MCF 10A (cell line): Measurements from ENCODE around the gene TOMM5. TPM values are rescaled to one million over a fixed set of nuclear protein-coding genes. Genes with fewer than 3 reads are reported as not detected.

Experiments
- BruUV-seq: library from RNA; stranded (reverse); fragments of 400-500 nt; replicated peaks from 2 replicates; lab custom pipeline; 2021; lab: Mats Ljungman, UMichigan
- CTCF ChIA-PET: fragments of 300-600 bp; sonication (Branson Sonifier 250); formaldehyde crosslinking; extraction: SDS; loops from one replicate; lab custom pipeline; 2021; ENCODE audit warnings: antibody characterized with exemption, inconsistent platforms; lab: Yijun Ruan, JAX
- POLR2A ChIA-PET: fragments of 300-600, 350-650 bp; sonication (Branson Sonifier 250); formaldehyde crosslinking; extraction: SDS; loops from one replicate; lab custom pipeline; 2020; ENCODE audit warnings: antibody characterized with exemption, inconsistent platforms; lab: Yijun Ruan, JAX
- DNase-seq: peaks from one replicate; pipeline ENCODE4 v3.0.0-alpha.2; 2018; ENCODE audit not compliant: unreplicated experiment
- H3K27ac Mint-ChIP-seq: one replicate; pipeline ENCODE4 v1.8.0; 2022; ENCODE audit warnings: mild to moderate bottlenecking, low read depth, mixed read lengths; ENCODE audit not compliant: unreplicated experiment
- H3K27me3 Mint-ChIP-seq: one replicate; pipeline ENCODE4 v1.8.0; 2022; ENCODE audit warnings: mixed read lengths; ENCODE audit not compliant: insufficient read depth, unreplicated experiment
- H3K36me3 Mint-ChIP-seq: one replicate; pipeline ENCODE4 v1.8.0; 2022; ENCODE audit warnings: mild to moderate bottlenecking, moderate library complexity, mixed read lengths; ENCODE audit not compliant: insufficient read depth, unreplicated experiment
- H3K4me1 Mint-ChIP-seq: one replicate; pipeline ENCODE4 v1.8.0; 2022; ENCODE audit warnings: mixed read lengths; ENCODE audit not compliant: insufficient read depth, unreplicated experiment
- H3K4me3 Mint-ChIP-seq: one replicate; pipeline ENCODE4 v1.8.0; 2022; ENCODE audit warnings: mild to moderate bottlenecking, moderate library complexity, mixed read lengths; ENCODE audit not compliant: unreplicated experiment
- H3K9me3 Mint-ChIP-seq: one replicate; pipeline ENCODE4 v1.8.0; 2022; ENCODE audit warnings: mixed read lengths; ENCODE audit not compliant: unreplicated experiment
- CTCF ChIP-seq: fragments of 200-600 bp; IDR thresholded peaks from one replicate; pipeline ENCODE4 v1.8.0; 2022; ENCODE audit warnings: antibody characterized with exemption, mild to moderate bottlenecking; ENCODE audit not compliant: unreplicated experiment
- intact Hi-C: fragments of 100-400 bp; cut with micrococcal nuclease; formaldehyde crosslinking; loops from 2 replicates; pipeline ENCODE4 v1.14.1; 2022
- total RNA-seq: library from RNA; stranded (reverse); gene quantifications from 2 replicates; pipeline ENCODE4 v1.2.3, GENCODE V29; 2022

Gene TOMM5
- total RNA-seq, 1 experiment from 2014 or later = 151 TPM

- Mint-ChIP-seq H3K36me3 (no peaks in the 10 kb centered on the region), H3K4me3 (no peak overlapping the region), H3K4me1 (no peaks in the 10 kb centered on the region), H3K27me3 (no peaks in the 10 kb centered on the region), H3K27ac (no peak overlapping the region), H3K9me3 (peaks cover 8% of the 10 kb centered on the region)
- ChIA-PET CTCF (interaction anchor here (0.6 to 1.8 kb wide), 3 partner anchors 9 to 88 kb away, joined by 3 to 7 read pairs (median 4); no protein-coding TSS in a partner anchor), POLR2A (interaction anchor here (0.6 kb wide), 1 partner anchor 10 kb away, joined by 3 read pairs; the partner anchor contains the start of gene FBXO10)
- DNase-seq = no peak
- intact Hi-C loops = no loop called here
- TF ChIP-seq CTCF = no peak
- BruUV-seq = no TSS peak
These were observed 26.5 kb downstream of the TOMM5 start for GRCh38 chr9:37565661-37566618.

GRCh38 chr9:37564916-37565315, 27.5 kb downstream of the TOMM5 start:
- DNase-seq = no peak
- H3K36me3 Mint-ChIP-seq = no peaks in the 10 kb centered on the region
- CTCF ChIA-PET = interaction anchor here (1.8 kb wide), 1 partner anchor 10 kb away, joined by 7 read pairs; no protein-coding TSS in a partner anchor
- no peak overlapping the region for H3K4me3 Mint-ChIP-seq
- BruUV-seq = no TSS peak
- H3K4me1 Mint-ChIP-seq = no peaks in the 10 kb centered on the region
- no peak overlapping the region for H3K27ac Mint-ChIP-seq
- no peaks in the 10 kb centered on the region for H3K27me3 Mint-ChIP-seq
- H3K9me3 Mint-ChIP-seq = peaks cover 8% of the 10 kb centered on the region
- POLR2A ChIA-PET = interaction anchor here (0.6 kb wide), 3 partner anchors 11 to 79 kb away, joined by 3 read pairs; partner anchors contain the start of genes FBXO10 and POLR1E
- intact Hi-C loops = no loop called here
- no peak for TF ChIP-seq CTCF

GRCh38 chr9:37563806-37564513, 28.4 kb downstream of the TOMM5 start:
- no peaks in the 10 kb centered on the region for H3K36me3 Mint-ChIP-seq
- DNase-seq = no peak
- H3K4me3 Mint-ChIP-seq = no peak overlapping the region
- no peaks in the 10 kb centered on the region for H3K27me3 Mint-ChIP-seq
- CTCF ChIA-PET = interaction anchor here (0.6 to 0.7 kb wide), 2 partner anchors 52 to 244 kb away, joined by 3 to 4 read pairs; no protein-coding TSS in a partner anchor
- no peak overlapping the region for H3K27ac Mint-ChIP-seq
- H3K9me3 Mint-ChIP-seq = peaks cover 8% of the 10 kb centered on the region
- no peak for TF ChIP-seq CTCF
- BruUV-seq = no TSS peak
- no peaks in the 10 kb centered on the region for H3K4me1 Mint-ChIP-seq
- POLR2A ChIA-PET = interaction anchor here (0.7 kb wide), 1 partner anchor 142 kb away, joined by 5 read pairs; no protein-coding TSS in a partner anchor
- intact Hi-C loops = no loop called here

- Mint-ChIP-seq H3K9me3 (peaks cover 8% of the 10 kb centered on the region), H3K36me3 (no peaks in the 10 kb centered on the region), H3K27ac (no peak overlapping the region), H3K4me3 (no peak overlapping the region), H3K27me3 (no peaks in the 10 kb centered on the region), H3K4me1 (no peaks in the 10 kb centered on the region)
- intact Hi-C loops = no loop called here
- DNase-seq = no peak
- BruUV-seq = no TSS peak
- CTCF ChIA-PET = no interaction called here
- TF ChIP-seq CTCF = no peak
- POLR2A ChIA-PET = no interaction called here
These were observed 29.6 kb downstream of the TOMM5 start for GRCh38 chr9:37562826-37563225.
